HCT116 (cell line): Measurements from ENCODE around the gene TNFSF11. TPM values are rescaled to one million over a fixed set of nuclear protein-coding genes. Genes with fewer than 3 reads are reported as not detected.

Experiments used
- ATAC-seq: fragments of 200-7000 bp; cut with Tn5 transposase; 2 replicates; pipeline ENCODE4 v1.9.1; 2020; ENCODE audit warnings: mild to moderate bottlenecking, moderate library complexity
- BruUV-seq: library from RNA; stranded (reverse); fragments of 400-500 nt; replicated peaks from 2 replicates; lab custom pipeline; 2021; lab: Mats Ljungman, UMichigan
- CTCF ChIA-PET: fragments of 300-600 bp; sonication (Branson Sonifier 250); formaldehyde crosslinking; loops from one replicate; lab custom pipeline; 2021; ENCODE audit warnings: antibody characterized with exemption; lab: Charles Lee
- POLR2A ChIA-PET: fragments of 300-600, 350-600 bp; sonication (Branson Sonifier 250); formaldehyde crosslinking; loops from one replicate; lab custom pipeline; 2021; ENCODE audit warnings: antibody characterized with exemption; lab: Charles Lee
- RAD21 ChIA-PET, 2 experiments: fragments of 300-600 bp; sonication (Branson Sonifier 250); formaldehyde crosslinking; loops; one replicate each; lab custom pipeline; 2023; ENCODE audit warnings: low total read pairs in 2 of 2; ENCODE audit not compliant: uncharacterized antibody in 2 of 2, unreplicated experiment in 2 of 2, low non-redundant PET in 1 of 2; lab: Charles Lee
- DNase-seq: peaks from one replicate; pipeline ENCODE4 v3.0.0-alpha.2; 2010; ENCODE audit warnings: low read depth, low spot score
- H2AFZ ChIP-seq: fragments of 200-600 bp; shearing (Covaris generic), sonication (generic); 2 replicates; pipeline ENCODE4 v1.6.1; 2017; ENCODE audit warnings: low read depth, mixed run types, mixed read lengths, antibody characterized with exemption, low read length; ENCODE audit not compliant: poor library complexity, severe bottlenecking
- H3K27ac ChIP-seq: 2 replicates; pipeline ENCODE4 v1.5.1; 2012; ENCODE audit warnings: low read depth, low read length
- H3K27me3 ChIP-seq: fragments of 200-600 bp; sonication (generic); 2 replicates; pipeline ENCODE4 v1.6.1; 2016; ENCODE audit warnings: mixed run types, low read length, mixed read lengths; ENCODE audit not compliant: insufficient read depth
- H3K36me3 ChIP-seq, 2 experiments: fragments of 200-500 bp in 1 of 2; fragments of 200-600 bp in 1 of 2; sonication (Bioruptor generic) in 1 of 2; sonication (generic) in 1 of 2; 2 replicates each; pipeline versions ENCODE4 v1.5.1 to v1.6.1; 2014 to 2016; ENCODE audit warnings: low read length in 2 of 2, inconsistent platforms in 1 of 2, mixed read lengths in 1 of 2, mixed run types in 1 of 2; ENCODE audit not compliant: insufficient read depth in 2 of 2, control insufficient read depth in 1 of 2
- H3K4me1 ChIP-seq, 2 experiments: fragments of 200-600 bp in 1 of 2; sonication (generic) in 1 of 2; 2 replicates each; pipeline versions ENCODE4 v1.5.1 to v1.6.1; 2012 to 2017; ENCODE audit warnings: low read length in 2 of 2, inconsistent platforms in 1 of 2, mild to moderate bottlenecking in 1 of 2, mixed read lengths in 1 of 2, mixed run types in 1 of 2, moderate library complexity in 1 of 2; ENCODE audit not compliant: insufficient read depth in 2 of 2, control insufficient read depth in 1 of 2
- H3K4me2 ChIP-seq: fragments of 200-600 bp; sonication (generic); 2 replicates; pipeline ENCODE4 v1.6.1; 2017; ENCODE audit warnings: mixed run types, low read length, mixed read lengths
- H3K4me3 ChIP-seq, 2 experiments: fragments of 200-600 bp in 1 of 2; sonication (generic) in 1 of 2; replicated peaks in 1 of 2; 2 replicates each; pipeline ENCODE4 v1.5.1; 2011 to 2016; ENCODE audit warnings: low read length in 2 of 2, control low read depth in 1 of 2, low read depth in 1 of 2, mild to moderate bottlenecking in 1 of 2, mixed read lengths in 1 of 2, mixed run types in 1 of 2
- H3K79me2 ChIP-seq: fragments of 200-600 bp; sonication (generic); 2 replicates; pipeline ENCODE4 v1.6.1; 2017; ENCODE audit warnings: mild to moderate bottlenecking, mixed run types, low read length, moderate library complexity, mixed read lengths; ENCODE audit not compliant: insufficient read depth
- H3K9ac ChIP-seq: fragments of 200-600 bp; sonication (generic); 2 replicates; pipeline ENCODE4 v1.6.1; 2016; ENCODE audit warnings: low read length, mixed read lengths
- H3K9me2 ChIP-seq: fragments of 200-600 bp; sonication (generic), shearing (Covaris generic); 2 replicates; pipeline ENCODE4 v1.6.1; 2017; ENCODE audit warnings: mixed run types, mild to moderate bottlenecking, moderate library complexity; ENCODE audit not compliant: insufficient read depth
- H3K9me3 ChIP-seq, 2 experiments: fragments of 200-500 bp in 1 of 2; fragments of 200-600 bp in 1 of 2; sonication (Bioruptor generic) in 1 of 2; sonication (generic) in 1 of 2; 2 replicates each; pipeline ENCODE4 v1.6.1; 2014 to 2017; ENCODE audit warnings: low read length in 2 of 2, mixed read lengths in 2 of 2, inconsistent platforms in 1 of 2, low read depth in 1 of 2, mild to moderate bottlenecking in 1 of 2, mixed run types in 1 of 2, moderate library complexity in 1 of 2; ENCODE audit not compliant: control insufficient read depth in 1 of 2, insufficient read depth in 1 of 2
- H4K20me1 ChIP-seq: fragments of 200-600 bp; sonication (generic), shearing (Covaris generic); 2 replicates; pipeline ENCODE4 v1.6.1; 2017; ENCODE audit warnings: mixed run types, mild to moderate bottlenecking, moderate library complexity; ENCODE audit not compliant: insufficient read depth
- EGR1 ChIP-seq: IDR thresholded peaks from 2 replicates; pipeline ENCODE4 v1.6.1; 2012; ENCODE audit warnings: low read depth
- ELF1 ChIP-seq: IDR thresholded peaks from 2 replicates; pipeline ENCODE4 v1.6.1; 2012; ENCODE audit warnings: low read depth, borderline replicate concordance
- EZH2phosphoT487 ChIP-seq: fragments of 200-600 bp; IDR thresholded peaks from 2 replicates; pipeline ENCODE4 v1.6.1; 2018; ENCODE audit warnings: antibody characterized with exemption, borderline replicate concordance
- FOSL1 ChIP-seq: IDR thresholded peaks from 2 replicates; pipeline ENCODE4 v1.6.1; 2012; ENCODE audit warnings: low read depth
- JUND ChIP-seq: IDR thresholded peaks from 2 replicates; pipeline ENCODE4 v1.6.1; 2012
- POLR2A ChIP-seq: IDR thresholded peaks from 2 replicates; pipeline ENCODE4 v1.7.0; 2011; ENCODE audit warnings: borderline replicate concordance; ENCODE audit not compliant: insufficient read depth, insufficient read length; ENCODE audit errors: extremely low read depth
- POLR2AphosphoS5 ChIP-seq: IDR thresholded peaks from 2 replicates; pipeline ENCODE4 v1.6.1; 2011; ENCODE audit warnings: mild to moderate bottlenecking, low read depth, low read length, moderate library complexity
- RAD21 ChIP-seq: IDR thresholded peaks from 2 replicates; pipeline ENCODE4 v1.6.1; 2012; ENCODE audit warnings: low read depth, mild to moderate bottlenecking
- SRF ChIP-seq: IDR thresholded peaks from 2 replicates; pipeline ENCODE4 v1.6.1; 2012; ENCODE audit warnings: low read depth
- TCF7L2 ChIP-seq: IDR thresholded peaks from 2 replicates; pipeline ENCODE4 v1.7.0; 2011; ENCODE audit warnings: borderline replicate concordance, inconsistent platforms; ENCODE audit not compliant: insufficient read depth, insufficient read length; ENCODE audit errors: extremely low read depth
- YY1 ChIP-seq: IDR thresholded peaks from 2 replicates; pipeline ENCODE4 v1.6.1; 2011; ENCODE audit warnings: low read length, low read depth, moderate library complexity, mild to moderate bottlenecking; ENCODE audit not compliant: insufficient replicate concordance; ENCODE audit errors: extremely low read depth
- ZBTB33 ChIP-seq: IDR thresholded peaks from 2 replicates; pipeline ENCODE4 v1.6.1; 2011; ENCODE audit warnings: mild to moderate bottlenecking, low read length, moderate library complexity; ENCODE audit not compliant: insufficient replicate concordance; ENCODE audit errors: extremely low read depth
- ZFX ChIP-seq: fragments of 450-650 bp; IDR thresholded peaks from 2 replicates; pipeline ENCODE4 v1.6.1; 2017
- intact Hi-C: fragments of 100-400 bp; cut with micrococcal nuclease; formaldehyde crosslinking; loops from 2 replicates; pipeline ENCODE4 v1.10.0; 2022
- total RNA-seq: library from RNA; stranded (reverse); gene quantifications from one replicate; pipeline ENCODE4 v1.2.1, GENCODE V29; 2021; ENCODE audit not compliant: unreplicated experiment

Gene TNFSF11
- total RNA-seq, 1 experiment from 2014 or later: not detected

DNA sequence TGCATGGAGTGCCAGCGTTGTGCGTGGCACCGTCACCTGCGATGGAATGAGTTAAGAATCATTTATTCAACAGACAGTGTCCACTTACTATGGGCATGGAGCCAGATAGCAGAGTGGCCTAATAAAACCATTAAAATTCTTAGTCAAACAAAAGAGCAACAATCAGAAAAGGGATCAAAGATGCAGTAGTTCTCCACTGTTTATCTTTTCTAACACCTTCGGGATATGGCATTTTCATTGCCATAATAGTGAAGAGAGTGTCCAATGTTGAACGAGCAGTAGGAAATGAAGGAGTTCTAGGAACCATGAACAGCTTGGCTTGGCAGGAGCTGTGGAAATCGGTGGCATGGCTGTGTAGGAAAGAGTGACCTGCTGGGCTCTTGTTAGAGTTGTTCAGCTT, 2.0 kb downstream of the TNFSF11 start:
- no peaks in the 10 kb centered on the region for H3K36me3 ChIP-seq
- RAD21 ChIA-PET: no interaction called here
- H3K27ac ChIP-seq: no peak overlapping the region
- ATAC-seq (no peak), DNase-seq (no peak)
- POLR2A ChIA-PET: no interaction called here
- no peak overlapping the region for H2AFZ ChIP-seq
- no peaks in the 10 kb centered on the region for H3K9me3 ChIP-seq
- H3K9ac ChIP-seq: no peak overlapping the region
- CTCF ChIA-PET: no interaction called here
- no TSS peak for BruUV-seq
- intact Hi-C loops: no loop called here
- H3K79me2 ChIP-seq: no peaks in the 10 kb centered on the region
- no peaks in the 10 kb centered on the region for H3K4me1 ChIP-seq
- peaks cover 7% of the 10 kb centered on the region; the same call in 1 of the 2 replicates for H3K27me3 ChIP-seq
- no peaks in the 10 kb centered on the region for H4K20me1 ChIP-seq
- no peaks in the 10 kb centered on the region for H3K9me2 ChIP-seq
- no peak overlapping the region for H3K4me3 ChIP-seq
- TF ChIP-seq POLR2A: no peak
- no peak for TF ChIP-seq JUND
- TF ChIP-seq ZFX: no peak
- TF ChIP-seq RAD21: no peak
- TF ChIP-seq YY1: no peak
- TF ChIP-seq POLR2AphosphoS5: no peak
- TF ChIP-seq ZBTB33: no peak
- no peak for TF ChIP-seq TCF7L2
- TF ChIP-seq EGR1: no peak
- TF ChIP-seq FOSL1: no peak
- no peak for TF ChIP-seq SRF
- TF ChIP-seq ELF1: no peak
- no peak for TF ChIP-seq EZH2phosphoT487
- no peak overlapping the region for H3K4me2 ChIP-seq
